Erythroblast (primary cell): ENCODE results near the gene THBS2.
"Not testable (repeated sequence)": the region's sequence is repeated elsewhere in the genome, so short reads cannot be mapped to it uniquely, and the experiment has no call there.

ENCODE experiments used
- DNase-seq, 2 experiments: peaks; one replicate each; lab custom pipeline; 2025; lab: John Stamatoyannopoulos, UW
- GATA1 ChIP-seq: IDR thresholded peaks from 2 replicates; pipeline ENCODE4 v1.6.1; 2011; ENCODE audit warnings: low read depth, mild to moderate bottlenecking, control low read depth, low read length, moderate library complexity
- POLR2A ChIP-seq: IDR thresholded peaks from 2 replicates; pipeline ENCODE4 v1.6.1; 2011; ENCODE audit warnings: mild to moderate bottlenecking, low read length

The THBS2 gene

DNA sequence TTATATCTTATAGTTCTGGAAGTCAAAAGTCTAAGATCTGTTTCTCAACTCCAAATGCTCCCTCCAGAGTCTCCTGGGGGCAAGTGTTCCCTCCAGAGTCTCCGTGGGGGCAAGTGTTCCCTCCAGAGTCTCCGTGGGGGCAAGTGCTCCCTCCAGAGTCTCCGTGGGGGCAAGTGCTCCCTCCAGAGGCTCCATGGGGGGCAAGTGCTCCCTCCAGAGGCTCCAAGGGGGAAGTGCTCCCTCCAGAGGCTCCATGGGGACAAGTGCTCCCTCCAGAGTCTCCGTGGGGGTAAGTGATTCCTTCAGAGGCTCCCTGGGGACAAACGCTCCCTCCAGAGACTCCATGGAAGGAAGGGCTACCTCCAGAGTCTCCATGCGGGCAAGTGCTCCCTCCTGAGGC lies 34.0 kb upstream of the THBS2 start:
- TF ChIP-seq GATA1 (no peak), POLR2A (no peak)
- DNase-seq: no peak

GRCh38 chr6:169286961-169287360 lies 33.3 kb upstream of the THBS2 start:
- DNase-seq: no peak
- TF ChIP-seq POLR2A (no peak), GATA1 (no peak)

GRCh38 chr6:169285165-169285564 lies 31.5 kb upstream of the THBS2 start:
- TF ChIP-seq POLR2A (no peak), GATA1 (no peak)
- DNase-seq: no peak

DNA sequence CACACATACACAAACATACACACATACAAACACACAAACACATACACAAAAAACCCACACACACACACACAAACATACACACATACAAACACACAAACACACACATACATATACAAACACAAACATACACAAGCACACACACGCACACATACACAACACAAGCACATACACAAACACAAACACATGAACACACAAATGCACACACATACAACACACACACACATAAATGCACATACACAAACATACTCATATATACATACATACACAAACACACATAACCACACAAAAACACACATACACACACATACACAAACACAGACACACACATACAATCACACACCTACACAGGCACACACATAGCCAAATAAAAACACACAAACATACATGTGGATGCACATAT lies 30.3 kb upstream of the THBS2 start:
- TF ChIP-seq POLR2A: no peak
- TF ChIP-seq GATA1: no peak
- DNase-seq: no peak

DNA sequence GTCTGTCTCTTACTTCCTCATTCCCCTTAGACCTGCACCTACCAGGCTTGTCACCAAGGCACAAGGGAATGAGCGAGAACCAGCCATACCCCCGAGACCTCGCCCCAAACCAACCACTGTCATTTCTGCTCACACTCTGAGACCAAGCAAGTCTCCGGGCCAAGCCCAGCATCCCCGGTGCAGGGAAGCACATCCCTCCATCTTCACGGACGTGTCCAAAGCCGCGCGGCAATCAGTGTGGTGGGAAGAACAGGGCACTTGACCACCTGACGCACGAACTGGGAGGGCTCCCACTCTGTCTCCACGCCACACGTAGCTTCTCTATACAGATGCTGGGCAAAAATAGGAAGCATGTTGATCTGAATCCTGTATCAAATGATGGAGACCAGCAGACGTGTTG lies 28.4 kb upstream of the THBS2 start:
- TF ChIP-seq POLR2A (no peak), GATA1 (no peak)

GRCh38 chr6:169277619-169278018 lies 24.0 kb upstream of the THBS2 start:
- TF ChIP-seq POLR2A (no peak), GATA1 (no peak)
- DNase-seq: no peak

More for the DNA sequence above, 28.4 kb upstream of the THBS2 start:
- DNase-seq: no peak

GRCh38 chr6:169274781-169275180 lies 21.1 kb upstream of the THBS2 start:
- DNase-seq: no peak
- TF ChIP-seq GATA1 (no peak), POLR2A (no peak)

- no peak for TF ChIP-seq GATA1
- no peak for TF ChIP-seq POLR2A
- no peak for DNase-seq
Measured at GRCh38 chr6:169273511-169273910, 19.9 kb upstream of the THBS2 start.

GRCh38 chr6:169271877-169272216 lies 18.2 kb upstream of the THBS2 start:
- no peak for DNase-seq
- TF ChIP-seq GATA1 (no peak), POLR2A (no peak)

- TF ChIP-seq POLR2A: no peak
- no peak for DNase-seq
Measured at GRCh38 chr6:169271158-169271876, 17.7 kb upstream of the THBS2 start.

DNA sequence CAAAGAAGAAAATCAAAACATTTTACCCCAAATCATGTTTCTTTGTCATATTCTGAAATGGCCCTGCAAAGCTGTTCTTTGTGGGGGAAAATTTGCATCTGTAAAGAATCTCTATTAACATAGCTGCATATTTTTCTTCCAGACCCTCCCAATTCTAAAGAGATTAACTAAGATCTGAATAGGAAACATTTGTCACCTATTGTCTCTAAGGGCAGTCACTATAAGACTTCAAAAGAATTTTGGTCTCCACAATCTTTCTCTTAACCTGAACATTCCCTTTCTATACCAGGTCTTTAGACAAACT lies 16.4 kb upstream of the THBS2 start:
- DNase-seq: not testable (repeated sequence)

- no peak for DNase-seq
- TF ChIP-seq POLR2A: no peak
- no peak for TF ChIP-seq GATA1
Measured at GRCh38 chr6:169269180-169270076, 15.8 kb upstream of the THBS2 start.

DNA sequence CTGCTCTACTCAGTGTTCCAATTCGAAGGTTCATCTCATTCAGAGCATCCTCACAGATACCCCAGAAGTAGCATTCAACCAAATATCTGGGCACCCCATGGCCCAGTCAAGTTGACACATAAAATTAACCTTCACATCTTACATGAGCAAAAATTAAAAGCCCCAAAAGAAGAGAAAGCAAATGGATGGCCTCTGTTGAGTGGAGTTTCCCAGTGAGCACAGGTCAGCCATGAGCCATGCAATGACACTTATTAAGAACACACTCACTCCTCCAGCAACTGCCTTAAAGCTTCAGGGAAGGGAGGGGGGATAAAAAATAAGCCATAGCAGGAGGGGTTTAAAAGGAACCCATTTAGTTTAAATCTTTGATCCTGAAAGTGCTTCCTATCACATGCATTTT lies 14.6 kb upstream of the THBS2 start:
- DNase-seq: no peak
- TF ChIP-seq GATA1 (no peak), POLR2A (no peak)

DNA sequence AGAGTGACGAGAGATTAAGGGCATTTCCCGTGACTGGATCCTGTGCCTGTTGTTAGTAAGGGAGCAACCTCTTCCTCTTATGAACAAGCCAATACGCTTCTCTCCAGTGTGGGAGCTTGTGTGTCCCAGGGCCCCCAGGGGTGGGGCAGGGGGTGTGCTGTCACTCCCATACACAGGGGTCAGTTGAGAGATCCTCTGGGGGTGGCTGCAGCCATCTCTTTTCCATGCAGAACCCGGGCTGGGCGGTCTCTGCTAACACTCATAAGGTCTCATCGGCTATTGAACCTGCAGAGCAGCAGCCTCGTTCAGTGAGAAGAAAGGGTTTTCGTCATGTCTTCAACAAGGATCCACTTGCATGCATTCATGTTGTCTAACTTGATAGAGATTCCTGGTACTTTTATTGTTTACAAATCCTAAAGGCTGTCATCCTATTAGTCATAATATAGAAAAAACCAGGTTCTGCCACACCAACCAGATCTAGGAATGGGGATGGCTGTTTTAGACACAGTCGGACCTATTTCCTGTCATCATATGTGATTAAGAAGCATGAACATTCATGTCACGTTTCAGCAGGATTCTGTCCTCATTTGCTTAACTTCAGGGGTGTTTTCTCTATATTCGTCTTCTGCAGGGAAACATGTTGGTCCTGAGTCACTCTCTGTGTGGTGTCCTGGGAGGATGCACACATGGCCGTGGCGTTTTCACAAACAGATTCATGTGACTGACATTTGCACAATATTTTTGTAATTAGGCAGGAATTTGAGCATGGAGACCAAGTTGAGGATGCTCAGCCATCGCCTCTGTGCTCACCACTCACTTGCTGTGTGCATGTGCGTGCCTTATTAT lies 13.3 kb upstream of the THBS2 start:
- no peak for DNase-seq

More for the DNA sequence above, 13.3 kb upstream of the THBS2 start:
- TF ChIP-seq POLR2A: no peak
- no peak for TF ChIP-seq GATA1
